ENCODE measurements around the gene CRACR2A.

GRCh38 chr12:3795066-3795465, 42.2 kb upstream of the CRACR2A start:
- TF ChIP-seq, protein P1, sequence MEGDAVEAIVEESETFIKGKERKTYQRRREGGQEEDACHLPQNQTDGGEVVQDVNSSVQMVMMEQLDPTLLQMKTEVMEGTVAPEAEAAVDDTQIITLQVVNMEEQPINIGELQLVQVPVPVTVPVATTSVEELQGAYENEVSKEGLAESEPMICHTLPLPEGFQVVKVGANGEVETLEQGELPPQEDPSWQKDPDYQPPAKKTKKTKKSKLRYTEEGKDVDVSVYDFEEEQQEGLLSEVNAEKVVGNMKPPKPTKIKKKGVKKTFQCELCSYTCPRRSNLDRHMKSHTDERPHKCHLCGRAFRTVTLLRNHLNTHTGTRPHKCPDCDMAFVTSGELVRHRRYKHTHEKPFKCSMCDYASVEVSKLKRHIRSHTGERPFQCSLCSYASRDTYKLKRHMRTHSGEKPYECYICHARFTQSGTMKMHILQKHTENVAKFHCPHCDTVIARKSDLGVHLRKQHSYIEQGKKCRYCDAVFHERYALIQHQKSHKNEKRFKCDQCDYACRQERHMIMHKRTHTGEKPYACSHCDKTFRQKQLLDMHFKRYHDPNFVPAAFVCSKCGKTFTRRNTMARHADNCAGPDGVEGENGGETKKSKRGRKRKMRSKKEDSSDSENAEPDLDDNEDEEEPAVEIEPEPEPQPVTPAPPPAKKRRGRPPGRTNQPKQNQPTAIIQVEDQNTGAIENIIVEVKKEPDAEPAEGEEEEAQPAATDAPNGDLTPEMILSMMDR (CRISPR knock-in tag; IDR thresholded peaks at IDR 0.05) = no peak
- TF ChIP-seq CEBPB (IDR thresholded peaks at IDR 0.05; ENCODE audit: borderline replicate concordance, low read depth, low read length) (no peak), ZNF430 (CRISPR knock-in tag; IDR thresholded peaks at IDR 0.05) (no peak), ZSCAN30 (CRISPR knock-in tag; IDR thresholded peaks at IDR 0.05) (no peak)
- TF ChIP-seq, protein P2, sequence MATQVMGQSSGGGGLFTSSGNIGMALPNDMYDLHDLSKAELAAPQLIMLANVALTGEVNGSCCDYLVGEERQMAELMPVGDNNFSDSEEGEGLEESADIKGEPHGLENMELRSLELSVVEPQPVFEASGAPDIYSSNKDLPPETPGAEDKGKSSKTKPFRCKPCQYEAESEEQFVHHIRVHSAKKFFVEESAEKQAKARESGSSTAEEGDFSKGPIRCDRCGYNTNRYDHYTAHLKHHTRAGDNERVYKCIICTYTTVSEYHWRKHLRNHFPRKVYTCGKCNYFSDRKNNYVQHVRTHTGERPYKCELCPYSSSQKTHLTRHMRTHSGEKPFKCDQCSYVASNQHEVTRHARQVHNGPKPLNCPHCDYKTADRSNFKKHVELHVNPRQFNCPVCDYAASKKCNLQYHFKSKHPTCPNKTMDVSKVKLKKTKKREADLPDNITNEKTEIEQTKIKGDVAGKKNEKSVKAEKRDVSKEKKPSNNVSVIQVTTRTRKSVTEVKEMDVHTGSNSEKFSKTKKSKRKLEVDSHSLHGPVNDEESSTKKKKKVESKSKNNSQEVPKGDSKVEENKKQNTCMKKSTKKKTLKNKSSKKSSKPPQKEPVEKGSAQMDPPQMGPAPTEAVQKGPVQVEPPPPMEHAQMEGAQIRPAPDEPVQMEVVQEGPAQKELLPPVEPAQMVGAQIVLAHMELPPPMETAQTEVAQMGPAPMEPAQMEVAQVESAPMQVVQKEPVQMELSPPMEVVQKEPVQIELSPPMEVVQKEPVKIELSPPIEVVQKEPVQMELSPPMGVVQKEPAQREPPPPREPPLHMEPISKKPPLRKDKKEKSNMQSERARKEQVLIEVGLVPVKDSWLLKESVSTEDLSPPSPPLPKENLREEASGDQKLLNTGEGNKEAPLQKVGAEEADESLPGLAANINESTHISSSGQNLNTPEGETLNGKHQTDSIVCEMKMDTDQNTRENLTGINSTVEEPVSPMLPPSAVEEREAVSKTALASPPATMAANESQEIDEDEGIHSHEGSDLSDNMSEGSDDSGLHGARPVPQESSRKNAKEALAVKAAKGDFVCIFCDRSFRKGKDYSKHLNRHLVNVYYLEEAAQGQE (IDR thresholded peaks at IDR 0.05; ENCODE audit: borderline replicate concordance in 1 of 2, low read depth in 1 of 2, low read length in 2 of 2) = no peak

Measured in HepG2 (cell line).